Lower lobe of right lung (tissue), 2 donors: ENCODE data around the gene FAM83E. TPM values are rescaled to one million over a fixed set of nuclear protein-coding genes. Genes with fewer than 3 reads are reported as not detected.

ENCODE experiments used
- ATAC-seq, 2 donors: fragments of 200-7000 bp; cut with Tn5 transposase; one replicate each; pipeline ENCODE4 v1.9.1; 2020 to 2022; ENCODE audit warnings: mild to moderate bottlenecking in 2 of 2, moderate library complexity in 2 of 2
- DNase-seq: peaks from one replicate; pipeline ENCODE4 v3.0.0-alpha.2; 2020
- H3K27ac ChIP-seq: fragments of 200-600 bp; one replicate; pipeline ENCODE4 v1.8.0; 2022
- H3K27me3 ChIP-seq: fragments of 200-600 bp; one replicate; pipeline ENCODE4 v1.8.0; 2022; ENCODE audit warnings: low read depth
- H3K36me3 ChIP-seq: fragments of 200-600 bp; one replicate; pipeline ENCODE4 v1.8.0; 2022; ENCODE audit warnings: mild to moderate bottlenecking
- H3K4me1 ChIP-seq: fragments of 200-600 bp; one replicate; pipeline ENCODE4 v1.8.0; 2022
- H3K4me3 ChIP-seq: fragments of 200-600 bp; one replicate; pipeline ENCODE4 v1.8.0; 2022; ENCODE audit warnings: mild to moderate bottlenecking
- H3K9me3 ChIP-seq: fragments of 200-600 bp; one replicate; pipeline ENCODE4 v1.8.0; 2022
- CTCF ChIP-seq: fragments of 200-600 bp; IDR thresholded peaks from one replicate; pipeline ENCODE4 v1.8.0; 2022; ENCODE audit warnings: antibody characterized with exemption, mild to moderate bottlenecking
- intact Hi-C: fragments of 100-400 bp; cut with DNase I; formaldehyde crosslinking; loops from one replicate; pipeline ENCODE4 v1.11.0; 2022
- total RNA-seq: library from RNA; stranded (reverse); fragmentation: NEBNext Ultra II Directional; extraction: Animal tissue kit (Norgen Biotek cat#: 25700); gene quantifications from one replicate; pipeline ENCODE4 v1.2.1, GENCODE V29; 2021
- donor health status: DM: no; HTN: yes; CAD: no; lungs with severe emphysema.

Gene FAM83E
- total RNA-seq, 1 donor from 2014 or later: 34.1 TPM

- Histone ChIP-seq H3K27ac (no peak overlapping the region), H3K9me3 (no peaks in the 10 kb centered on the region), H3K4me1 (peaks cover 4% of the 10 kb centered on the region), H3K36me3 (no peaks in the 10 kb centered on the region), H3K27me3 (no peaks in the 10 kb centered on the region), H3K4me3 (no peak overlapping the region)
- TF ChIP-seq CTCF: no peak
- DNase-seq: no peak
- intact Hi-C loops: no loop called here
- ATAC-seq: no peak
Observed at GRCh38 chr19:48650974-48651682, 36.3 kb upstream of the FAM83E start.

- intact Hi-C loops: no loop called here
- ATAC-seq: no peak
- no peak for TF ChIP-seq CTCF
- Histone ChIP-seq H3K27me3 (no peaks in the 10 kb centered on the region), H3K9me3 (no peaks in the 10 kb centered on the region), H3K4me3 (no peak overlapping the region), H3K36me3 (no peaks in the 10 kb centered on the region), H3K4me1 (peaks cover 19% of the 10 kb centered on the region), H3K27ac (no peak overlapping the region)
- no peak for DNase-seq
Observed at GRCh38 chr19:48648134-48648533, 33.3 kb upstream of the FAM83E start.

GRCh38 chr19:48646722-48647216 is 31.9 kb upstream of the FAM83E start:
- peaks cover 19% of the 10 kb centered on the region for H3K4me1 ChIP-seq
- no peaks in the 10 kb centered on the region for H3K9me3 ChIP-seq
- no peaks in the 10 kb centered on the region for H3K27me3 ChIP-seq
- H3K36me3 ChIP-seq: no peaks in the 10 kb centered on the region
- intact Hi-C loops: no loop called here
- H3K4me3 ChIP-seq: peak overlapping the region; percentile 63
- ATAC-seq (no peak), DNase-seq (no peak)
- TF ChIP-seq CTCF: no peak
- H3K27ac ChIP-seq: peak overlapping the region; percentile 83

GRCh38 chr19:48646001-48646721 is 31.3 kb upstream of the FAM83E start, which contains the start of gene CA11:
Gene CA11, minus strand, starts transcription at chr19:48646187. Its CDS starts 555 bp downstream, at chr19:48645632.
- no peaks in the 10 kb centered on the region for H3K9me3 ChIP-seq
- peak; percentile 90 for DNase-seq
- peaks cover 19% of the 10 kb centered on the region for H3K4me1 ChIP-seq
- TF ChIP-seq CTCF: peak; percentile 85
- H3K27me3 ChIP-seq: no peaks in the 10 kb centered on the region
- peak within 1 kb of the TSS; percentile 83 for H3K27ac ChIP-seq
- peak; percentile 94 to 95 for ATAC-seq
- peak within 1 kb of the TSS; percentile 63 for H3K4me3 ChIP-seq
- H3K36me3 ChIP-seq: no peaks in the 10 kb centered on the region
- intact Hi-C loops: no loop called here

- no peaks in the 10 kb centered on the region for H3K9me3 ChIP-seq
- H3K27ac ChIP-seq: peak overlapping the region; percentile 83
- no peaks in the 10 kb centered on the region for H3K27me3 ChIP-seq
- peaks cover 19% of the 10 kb centered on the region for H3K4me1 ChIP-seq
- peak; percentile 5 to 13 for ATAC-seq
- no peaks in the 10 kb centered on the region for H3K36me3 ChIP-seq
- intact Hi-C loops: no loop called here
- no peak for TF ChIP-seq CTCF
- DNase-seq: no peak
- peak overlapping the region; percentile 63 for H3K4me3 ChIP-seq
Observed at GRCh38 chr19:48645620-48646000, 30.7 kb upstream of the FAM83E start.
